HS-27A (cell line): ENCODE data around the gene SLC26A8.
"Not testable (repeated sequence)": the region's sequence is repeated elsewhere in the genome, so short reads cannot be mapped to it uniquely, and the experiment has no call there.

Experiments used
- DNase-seq: peaks from one replicate; pipeline ENCODE4 v3.0.0-alpha.2; 2012; ENCODE audit warnings: low read depth, missing footprints

SLC26A8 gene

DNA sequence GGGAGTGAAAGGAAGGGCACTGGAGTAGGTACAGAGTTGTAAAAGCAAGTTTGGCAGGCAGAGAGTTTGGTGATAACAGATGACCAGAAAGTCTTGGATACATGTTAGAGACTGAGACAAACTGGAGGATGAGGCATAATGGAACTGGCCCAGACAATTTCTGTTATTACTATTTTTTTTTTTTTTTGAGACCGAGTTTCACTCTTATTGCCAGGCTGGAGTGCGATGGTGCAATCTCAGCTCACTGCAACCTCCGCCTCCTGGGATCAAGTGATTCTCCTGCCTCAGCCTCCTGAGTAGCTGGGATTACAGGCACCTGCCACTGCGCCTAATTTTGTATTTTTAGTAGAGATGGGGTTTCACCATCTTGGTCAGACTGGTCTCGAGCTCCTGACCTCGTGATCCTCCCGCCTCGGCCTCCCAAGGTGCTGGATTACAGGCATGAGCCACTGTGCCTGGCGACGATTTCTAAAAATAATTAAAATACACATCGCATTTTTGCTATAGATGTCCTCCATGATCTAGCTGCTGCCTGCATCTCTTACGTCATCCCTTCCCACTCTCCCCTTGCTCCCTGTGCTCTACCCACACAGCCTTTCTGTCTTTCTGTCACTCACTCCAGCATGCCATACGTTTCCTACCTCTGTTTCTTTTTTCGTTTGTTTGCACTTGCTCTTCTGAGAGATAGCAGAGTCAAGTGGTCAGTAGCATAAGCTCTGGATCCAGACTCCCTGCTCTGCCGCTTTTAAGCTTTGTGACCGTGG lies 26.7 kb upstream of the SLC26A8 start:
- no peak for DNase-seq

DNA sequence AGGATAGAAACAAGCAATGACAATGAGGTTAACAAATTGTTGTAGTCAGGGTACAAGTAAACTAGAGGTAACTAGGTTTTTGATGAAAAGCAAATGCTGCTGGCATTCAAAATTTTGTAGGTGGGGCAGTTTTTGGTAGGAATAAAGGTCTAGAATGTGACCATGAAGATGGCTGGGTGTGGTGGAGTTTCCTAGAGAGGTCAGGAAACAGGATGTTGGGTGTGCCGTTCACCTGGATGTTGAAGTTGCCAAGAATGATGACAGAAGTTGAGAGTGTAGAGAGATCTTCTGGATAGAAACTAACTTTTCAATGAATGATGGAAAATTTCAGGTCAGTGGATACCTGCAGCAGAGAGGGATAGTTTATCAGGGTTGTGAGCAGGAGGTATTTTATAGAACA lies 25.9 kb upstream of the SLC26A8 start:
- no peak for DNase-seq

DNA sequence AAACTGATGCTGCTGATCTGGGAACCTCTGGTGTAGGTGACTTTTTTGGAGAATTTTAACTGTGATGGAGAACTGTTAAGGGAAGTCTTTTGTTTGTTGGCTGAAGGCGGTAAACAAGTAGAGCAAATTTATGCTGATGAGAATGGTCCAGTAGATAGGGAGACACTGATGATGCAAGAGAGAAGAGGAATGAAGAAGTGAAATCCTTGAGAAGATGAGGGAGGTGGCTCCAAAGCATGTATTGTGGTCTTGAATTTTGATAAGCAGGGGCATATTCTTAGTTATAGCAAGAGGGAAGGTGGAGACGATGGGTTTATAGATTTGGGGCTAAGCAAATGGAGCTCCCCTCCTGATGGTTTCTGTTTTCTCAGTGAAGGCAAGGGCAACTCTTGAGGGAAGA lies 25.1 kb upstream of the SLC26A8 start:
- DNase-seq, result no peak

DNA sequence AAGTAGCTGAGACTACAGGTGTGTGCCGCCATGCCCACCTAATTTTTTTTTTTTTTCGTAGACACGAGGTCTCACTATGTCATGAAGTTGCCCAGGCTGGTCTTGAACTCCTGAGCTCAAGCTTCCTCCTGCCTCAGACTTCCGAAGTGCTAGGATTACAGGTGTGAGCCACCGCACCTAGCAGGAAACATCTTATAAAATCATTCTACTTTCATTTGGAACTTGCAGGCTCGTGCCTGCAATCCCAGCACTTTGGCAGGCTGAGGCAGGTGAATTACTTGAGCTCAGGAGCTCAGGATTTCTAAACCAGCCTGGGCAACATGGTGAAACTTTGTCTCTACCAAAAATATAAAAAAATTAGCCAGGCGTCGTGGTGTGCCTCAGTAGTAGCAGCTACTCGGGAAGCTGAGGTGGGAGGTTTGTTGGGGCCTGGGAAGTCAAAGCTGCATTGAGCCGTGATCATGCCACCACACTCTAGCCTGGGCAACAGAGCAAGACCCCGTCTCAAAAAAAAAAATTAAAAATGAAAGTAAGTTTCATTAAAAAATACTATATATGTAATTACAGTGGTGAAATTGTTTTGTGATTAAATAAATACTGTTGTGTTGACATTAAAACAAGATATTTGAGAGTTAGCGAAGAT lies 18.3 kb upstream of the SLC26A8 start:
- DNase-seq, result no peak

DNA sequence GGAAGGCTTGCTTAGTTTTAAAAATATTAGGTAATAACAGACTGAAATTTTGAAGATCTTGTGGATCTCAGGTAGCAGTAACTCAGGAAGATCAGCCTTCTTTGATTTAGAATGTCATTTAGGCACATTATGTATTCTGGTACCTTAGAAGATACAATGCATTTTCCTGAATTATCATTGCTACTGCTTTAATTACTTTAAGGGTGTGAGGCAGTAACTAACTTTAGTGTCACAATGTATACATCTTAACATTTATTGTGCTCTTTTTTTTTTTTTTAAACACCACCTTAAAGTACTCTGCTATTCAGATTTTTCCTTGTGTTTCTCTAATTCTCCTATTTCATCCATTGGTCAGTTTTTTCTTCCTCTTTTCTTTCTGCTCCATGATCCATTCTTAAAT lies 16.5 kb upstream of the SLC26A8 start:
- DNase-seq, result no peak

DNA sequence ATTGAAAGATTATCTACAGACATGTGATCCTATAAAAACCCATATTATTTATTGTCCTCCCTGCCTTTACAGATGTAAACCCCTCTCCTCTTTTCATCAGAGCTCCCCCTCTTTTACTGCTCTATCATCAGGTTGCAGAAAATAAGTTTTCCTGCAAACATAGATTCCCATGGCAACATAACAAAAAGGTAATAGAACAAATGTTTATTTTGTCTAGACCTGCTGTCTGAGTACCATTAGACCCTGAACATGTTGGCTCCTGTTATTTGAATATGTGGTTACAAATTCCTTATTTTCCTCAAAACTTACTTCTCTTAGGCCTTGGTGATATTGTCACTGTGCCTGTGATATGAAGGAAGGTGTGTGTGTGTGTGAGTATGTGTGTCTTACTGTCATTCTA lies 14.7 kb upstream of the SLC26A8 start:
- DNase-seq, result no peak

DNA sequence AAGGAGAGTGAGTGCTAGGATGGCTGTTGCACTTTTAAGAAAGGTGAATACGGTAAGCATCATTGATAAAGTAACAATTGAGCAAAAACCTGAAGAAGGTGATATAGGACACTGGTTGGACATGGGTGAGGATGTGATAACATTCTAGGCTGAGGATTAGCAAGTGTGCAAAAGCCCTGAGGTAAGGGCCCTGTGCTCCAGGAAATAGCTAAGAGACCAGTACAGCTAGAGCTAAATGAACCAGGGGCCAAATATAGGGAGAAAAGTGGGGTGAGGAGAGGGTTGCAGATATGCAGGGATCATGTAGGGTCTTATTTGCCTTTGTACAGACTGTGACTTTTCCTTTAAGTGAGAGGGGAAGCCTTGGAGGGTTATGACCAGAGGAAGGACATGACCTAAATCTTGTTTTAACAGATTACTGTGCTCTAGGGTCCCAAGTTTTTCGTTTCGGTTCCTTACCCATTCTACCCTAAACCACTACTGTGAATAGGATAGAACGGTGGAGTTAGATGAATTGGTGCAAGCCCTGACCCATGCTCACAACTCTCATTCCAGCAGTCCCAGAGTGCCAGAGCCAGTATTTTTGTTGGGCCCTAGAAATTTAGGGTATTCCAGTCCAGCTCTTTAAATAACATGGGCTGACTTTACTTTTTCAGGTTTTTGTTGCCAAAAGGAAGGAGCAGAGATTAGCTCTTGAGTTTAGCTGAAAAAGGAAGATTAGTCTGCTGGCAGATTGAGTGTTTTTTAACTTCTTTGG lies 13.9 kb upstream of the SLC26A8 start:
- DNase-seq, result no peak

DNA sequence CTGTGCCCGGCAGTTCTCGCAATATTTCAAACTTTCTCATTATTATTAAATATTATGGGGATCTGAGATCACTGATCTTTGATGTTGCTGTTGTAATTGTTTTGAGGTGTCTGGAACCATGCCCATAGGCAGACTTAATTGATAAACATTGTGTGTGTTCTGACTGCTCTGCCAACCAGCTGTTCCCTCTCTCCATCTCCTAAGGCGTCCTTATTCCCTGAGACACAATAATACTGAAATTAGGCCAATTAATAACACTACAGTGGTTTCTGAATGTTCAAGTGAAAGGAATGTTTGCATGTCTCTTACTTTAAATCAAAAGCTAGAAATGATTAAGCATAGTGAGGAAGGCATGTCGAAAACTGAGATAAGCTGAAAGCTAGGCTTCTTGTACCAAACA lies 10.8 kb upstream of the SLC26A8 start:
- DNase-seq, result no peak

DNA sequence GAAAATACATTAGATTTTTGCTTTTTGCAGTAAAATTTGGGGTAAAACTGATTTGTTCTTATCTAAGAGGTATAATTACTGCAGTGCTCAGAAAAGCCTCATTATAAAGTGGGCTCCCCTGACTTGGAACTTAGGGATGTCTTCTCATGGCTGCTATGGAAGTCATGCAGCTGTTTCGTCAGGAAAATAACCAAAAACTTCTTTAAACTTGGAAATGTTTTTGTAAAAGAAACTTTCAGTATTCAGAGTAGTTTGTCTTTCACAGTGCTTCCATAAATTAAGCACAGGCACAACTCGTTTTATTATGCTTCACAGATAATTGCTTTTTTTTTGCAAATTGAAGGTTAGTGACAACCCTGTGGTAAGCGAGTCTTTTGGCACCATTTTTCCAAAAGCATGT lies 10.0 kb upstream of the SLC26A8 start:
- DNase-seq, result no peak

DNA sequence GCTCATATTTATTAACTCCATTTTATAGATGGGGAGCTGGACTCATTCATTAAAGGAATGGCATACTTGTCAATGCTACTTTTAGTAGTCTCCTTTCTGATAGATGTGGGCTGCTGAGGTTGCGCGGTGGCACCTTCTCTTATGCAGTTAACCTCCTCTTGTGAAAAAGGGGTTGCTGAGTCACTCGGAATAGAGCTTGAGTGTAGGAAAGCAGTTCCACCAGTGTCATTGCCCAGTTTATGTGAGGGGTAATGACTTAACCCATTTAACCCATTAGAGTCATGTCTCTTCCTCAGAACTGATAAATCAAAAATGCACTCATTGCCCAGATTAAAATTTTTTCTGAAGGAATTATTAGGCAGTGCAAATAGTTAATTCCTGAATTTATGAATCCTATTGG lies 9.5 kb upstream of the SLC26A8 start:
- DNase-seq, result no peak

DNA sequence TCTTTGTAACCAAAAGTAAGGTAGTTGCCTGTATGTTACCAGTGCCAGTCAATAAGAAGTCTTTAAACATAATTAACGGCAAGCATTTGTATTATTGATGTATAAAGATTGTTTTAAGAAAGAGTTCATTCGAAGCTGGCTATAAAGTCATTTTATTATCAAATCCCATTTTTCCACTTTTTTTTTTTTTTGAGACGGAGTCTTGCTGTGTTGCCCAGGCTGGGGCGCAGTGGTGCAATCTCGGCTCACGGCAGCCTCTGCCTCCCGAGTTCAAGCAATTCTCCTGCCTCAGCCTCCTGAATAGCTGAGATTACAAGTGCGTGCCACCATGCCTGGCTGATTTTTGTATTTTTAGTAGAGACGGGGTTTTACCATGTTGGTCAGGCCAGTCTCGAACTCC lies 8.7 kb upstream of the SLC26A8 start:
- not testable (repeated sequence) for DNase-seq

DNA sequence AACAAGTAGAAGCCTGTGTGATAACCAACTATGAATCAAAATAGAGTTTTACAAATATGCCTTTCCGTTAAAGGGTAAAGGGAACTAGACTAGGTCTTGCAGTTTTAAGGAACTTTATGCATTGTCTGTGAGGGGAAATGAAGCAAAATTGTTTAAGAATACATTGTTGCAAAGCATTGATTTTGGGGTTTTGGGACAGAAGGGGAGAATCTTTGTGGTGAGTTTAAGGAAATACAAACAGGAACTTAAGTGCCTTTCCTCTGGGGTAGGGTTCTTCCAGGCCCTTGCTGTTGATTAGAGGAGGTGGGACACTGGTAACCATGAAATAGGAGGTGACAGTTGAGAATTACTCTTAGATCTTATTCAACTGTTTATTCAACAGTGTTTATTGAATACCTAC lies 7.8 kb upstream of the SLC26A8 start:
- DNase-seq, result no peak

DNA sequence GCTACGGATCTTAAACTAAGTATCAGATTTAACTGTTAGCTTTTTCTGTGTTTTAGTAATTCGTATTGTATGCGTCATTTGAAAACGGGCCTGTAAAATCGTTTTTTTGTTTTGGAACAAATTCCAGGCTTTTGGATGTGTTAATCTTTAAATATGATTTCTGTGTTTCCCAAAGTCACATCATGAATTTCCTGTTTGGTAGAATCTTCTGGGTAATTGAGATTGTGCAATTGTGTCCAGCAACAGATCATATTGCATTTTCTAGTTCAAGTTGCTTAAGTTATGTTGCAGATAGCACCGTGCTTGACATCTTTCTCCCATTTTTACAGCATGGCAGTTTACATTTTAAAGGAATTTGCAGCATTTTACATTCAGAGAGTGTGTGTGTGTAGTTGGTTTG lies 5.0 kb upstream of the SLC26A8 start:
- peak; percentile 7 for DNase-seq

DNA sequence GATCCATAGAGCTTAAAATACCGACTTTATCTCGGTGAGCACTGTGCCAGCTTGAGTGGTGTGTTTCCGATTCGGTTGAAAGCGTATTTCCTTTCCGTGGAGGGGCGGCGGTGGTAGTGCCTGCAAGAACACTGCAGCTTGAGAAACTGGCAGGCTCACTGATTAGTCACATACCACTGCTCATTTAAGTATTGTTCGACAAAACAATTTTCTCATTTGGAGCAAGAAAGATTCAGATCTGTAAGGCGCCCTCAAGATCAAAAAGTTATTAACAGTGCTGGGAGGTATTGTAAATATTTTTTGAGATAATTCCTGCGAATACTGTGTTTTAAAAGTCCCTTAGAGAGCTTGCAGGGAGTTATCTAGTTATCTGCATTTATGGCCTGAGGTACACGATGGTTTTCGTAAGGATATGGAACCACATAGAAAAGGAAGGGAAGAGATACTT lies 4.5 kb upstream of the SLC26A8 start:
- DNase-seq, result peak; percentile 63

DNA sequence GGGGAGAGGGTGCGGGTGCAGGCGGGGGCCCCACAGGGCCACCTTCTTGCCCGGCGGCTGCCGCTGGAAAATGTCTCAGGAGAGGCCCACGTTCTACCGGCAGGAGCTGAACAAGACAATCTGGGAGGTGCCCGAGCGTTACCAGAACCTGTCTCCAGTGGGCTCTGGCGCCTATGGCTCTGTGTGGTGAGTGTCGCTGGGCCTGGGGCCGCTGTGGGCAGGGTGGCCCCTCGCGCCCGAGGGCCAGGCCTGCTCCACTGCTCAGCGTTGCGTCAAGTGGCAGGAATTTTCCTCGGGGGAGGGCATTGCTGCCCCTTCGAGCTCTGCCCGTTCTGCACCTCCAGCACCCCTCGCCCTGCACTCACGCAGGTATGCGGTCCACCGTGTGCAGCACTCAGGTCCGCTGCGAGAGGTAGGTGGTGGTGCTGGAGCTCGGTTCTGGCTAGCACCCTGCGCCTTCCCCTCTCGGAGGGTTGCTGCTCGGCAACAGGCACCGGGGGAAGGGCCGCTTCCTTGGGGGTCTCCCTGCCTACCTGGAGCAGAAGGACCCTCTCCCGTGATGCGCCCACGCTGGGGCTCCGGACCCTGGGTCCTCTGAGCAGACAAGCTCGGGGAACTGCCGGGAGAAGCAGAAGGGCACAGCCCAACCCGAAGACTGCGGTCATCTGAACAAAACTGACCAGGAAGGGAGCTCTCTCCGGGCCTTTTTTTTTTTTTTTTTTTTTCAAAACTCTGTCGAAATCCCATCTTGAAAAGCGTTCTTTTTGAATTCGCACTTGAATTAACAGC lies 3.8 kb upstream of the SLC26A8 start:
- peak; percentile 15 for DNase-seq

DNA sequence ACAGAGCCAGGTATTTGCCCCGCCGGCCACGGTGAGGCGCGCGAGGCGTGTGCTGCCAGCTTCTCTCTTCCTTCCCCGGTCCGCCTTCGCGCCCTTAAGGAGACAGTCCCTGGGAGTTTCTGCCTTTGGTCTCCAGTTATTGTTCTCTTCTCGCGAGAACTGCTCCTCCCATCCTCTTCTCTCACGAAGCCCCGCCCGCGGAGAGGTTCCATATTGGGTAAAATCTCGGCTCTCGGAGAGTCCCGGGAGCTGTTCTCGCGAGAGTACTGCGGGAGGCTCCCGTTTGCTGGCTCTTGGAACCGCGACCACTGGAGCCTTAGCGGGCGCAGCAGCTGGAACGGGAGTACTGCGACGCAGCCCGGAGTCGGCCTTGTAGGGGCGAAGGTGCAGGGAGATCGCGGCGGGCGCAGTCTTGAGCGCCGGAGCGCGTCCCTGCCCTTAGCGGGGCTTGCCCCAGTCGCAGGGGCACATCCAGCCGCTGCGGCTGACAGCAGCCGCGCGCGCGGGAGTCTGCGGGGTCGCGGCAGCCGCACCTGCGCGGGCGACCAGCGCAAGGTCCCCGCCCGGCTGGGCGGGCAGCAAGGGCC lies 3.2 kb upstream of the SLC26A8 start, which contains the start of gene MAPK14:
TSS of gene MAPK14 (plus strand) at position 308 of the 587 bp plus-strand sequence. CDS start 350 bp downstream, outside the sequence.
- peak; percentile 100 for DNase-seq

DNA sequence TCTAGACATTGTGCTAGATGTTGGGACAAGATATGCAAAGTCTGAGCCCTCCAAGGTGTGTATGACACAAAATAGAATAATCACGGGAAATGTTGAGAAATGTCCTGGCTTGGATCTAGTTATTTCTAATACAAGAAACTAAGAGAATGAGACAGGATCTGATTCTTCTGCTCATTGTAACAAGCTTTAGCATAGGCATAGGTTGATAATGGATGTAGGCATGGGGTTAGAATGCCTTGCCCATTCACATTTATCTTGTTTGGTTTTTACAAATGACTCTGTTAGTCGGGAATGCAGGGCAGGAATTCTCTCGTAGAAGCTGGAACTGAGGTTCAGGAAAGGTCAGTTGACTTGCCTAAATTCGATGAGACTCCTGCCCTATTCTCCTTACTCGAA lies 1.5 kb upstream of the SLC26A8 start:
- DNase-seq, result peak; percentile 39

DNA sequence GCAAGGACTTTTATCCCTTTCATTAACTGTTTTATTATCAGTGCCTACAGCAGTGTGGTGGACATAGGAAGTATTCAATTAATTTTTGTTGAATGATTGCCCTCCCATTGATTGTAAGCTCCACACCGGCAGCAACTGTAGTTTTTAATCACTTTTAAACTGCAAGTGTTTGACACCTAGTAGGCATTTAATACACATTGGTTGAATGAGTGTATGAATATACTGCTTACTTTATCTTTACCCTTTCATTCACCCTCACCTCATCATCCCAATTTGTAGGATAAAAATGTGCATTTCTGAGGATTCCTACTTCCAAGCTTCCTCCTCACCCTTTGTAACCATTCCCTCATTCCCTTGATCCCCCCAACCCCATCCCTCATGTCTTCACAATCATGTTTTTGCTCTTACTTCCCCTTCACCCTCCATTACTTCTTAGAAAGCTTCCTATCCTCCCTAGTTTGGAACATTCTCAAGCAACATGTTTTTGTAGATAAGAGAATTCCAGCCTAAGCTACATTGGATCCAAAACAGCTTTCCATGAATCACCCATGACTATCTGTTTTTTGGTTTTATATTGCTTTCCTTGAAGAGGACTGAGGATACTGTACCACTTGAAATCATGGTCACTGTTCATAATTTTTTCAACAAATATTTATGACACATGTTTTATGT lies 955 bp upstream of the SLC26A8 start:
- peak; percentile 17 for DNase-seq

DNA sequence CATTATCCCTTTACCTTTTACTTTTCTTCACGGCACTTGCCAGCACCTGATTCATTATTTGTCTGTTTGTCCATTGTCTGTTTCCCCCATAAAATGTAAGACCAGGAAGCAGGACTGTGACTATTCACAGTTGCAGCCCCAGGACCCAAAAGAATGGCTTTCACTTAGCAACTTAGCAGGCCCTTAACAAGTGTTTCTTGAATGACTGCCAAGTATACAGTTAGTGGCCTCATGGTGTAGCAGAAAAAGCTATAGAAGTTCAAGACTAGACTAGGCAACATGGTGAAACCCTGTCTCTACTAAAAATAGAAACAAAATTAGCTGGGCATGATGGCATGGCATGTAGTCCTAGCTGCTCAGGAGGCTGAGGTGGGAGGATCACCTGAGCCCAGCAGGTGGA lies 4.3 kb downstream of the SLC26A8 start:
- no peak for DNase-seq

DNA sequence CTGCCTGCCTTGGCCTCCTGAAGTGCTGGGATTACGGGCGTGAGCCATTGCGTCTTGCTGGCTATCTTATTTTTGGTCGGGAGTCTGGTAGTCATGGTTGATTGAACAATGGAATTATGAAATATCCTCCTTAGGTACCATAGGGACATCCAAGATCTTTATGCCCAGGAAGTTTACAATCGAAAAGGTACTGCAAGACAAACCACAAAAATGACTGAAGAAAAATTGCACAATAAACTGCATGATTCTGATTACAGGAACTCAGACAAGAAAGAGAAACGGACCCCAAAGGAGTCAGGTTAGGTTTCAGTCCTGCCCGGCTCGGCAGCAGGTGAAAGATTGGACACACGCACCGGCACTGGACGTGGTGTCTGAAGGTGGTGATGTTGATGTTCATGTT lies 5.3 kb downstream of the SLC26A8 start:
- DNase-seq, result no peak

DNA sequence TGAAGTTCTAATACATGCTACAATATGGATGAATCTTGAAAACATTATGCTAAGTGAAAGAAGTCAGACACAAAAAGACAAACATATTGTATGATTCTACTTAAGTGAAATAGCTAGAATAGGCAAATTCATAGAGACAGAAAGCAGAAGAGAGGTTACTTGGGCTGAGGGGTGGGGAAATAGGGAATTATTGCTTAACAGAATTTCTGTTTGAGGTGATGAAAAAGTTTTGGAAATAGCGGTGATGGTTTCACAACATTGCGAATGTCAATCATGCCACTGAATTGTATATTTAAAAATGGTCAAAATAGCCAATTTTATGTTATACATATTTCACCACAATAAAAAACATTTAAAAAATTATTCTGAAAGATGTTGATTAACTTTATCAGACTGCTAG lies 6.1 kb downstream of the SLC26A8 start:
- no peak for DNase-seq
